ENCODE data around the gene IER2. TPM values are rescaled to one million over a fixed set of nuclear protein-coding genes. Genes with fewer than 3 reads are reported as not detected.
"Not testable (repeated sequence)": the region's sequence is repeated elsewhere in the genome, so short reads cannot be mapped to it uniquely, and the experiment has no call there.

Gene IER2
- total RNA-seq, 1 donor from 2014 or later = 31.2 TPM

DNA sequence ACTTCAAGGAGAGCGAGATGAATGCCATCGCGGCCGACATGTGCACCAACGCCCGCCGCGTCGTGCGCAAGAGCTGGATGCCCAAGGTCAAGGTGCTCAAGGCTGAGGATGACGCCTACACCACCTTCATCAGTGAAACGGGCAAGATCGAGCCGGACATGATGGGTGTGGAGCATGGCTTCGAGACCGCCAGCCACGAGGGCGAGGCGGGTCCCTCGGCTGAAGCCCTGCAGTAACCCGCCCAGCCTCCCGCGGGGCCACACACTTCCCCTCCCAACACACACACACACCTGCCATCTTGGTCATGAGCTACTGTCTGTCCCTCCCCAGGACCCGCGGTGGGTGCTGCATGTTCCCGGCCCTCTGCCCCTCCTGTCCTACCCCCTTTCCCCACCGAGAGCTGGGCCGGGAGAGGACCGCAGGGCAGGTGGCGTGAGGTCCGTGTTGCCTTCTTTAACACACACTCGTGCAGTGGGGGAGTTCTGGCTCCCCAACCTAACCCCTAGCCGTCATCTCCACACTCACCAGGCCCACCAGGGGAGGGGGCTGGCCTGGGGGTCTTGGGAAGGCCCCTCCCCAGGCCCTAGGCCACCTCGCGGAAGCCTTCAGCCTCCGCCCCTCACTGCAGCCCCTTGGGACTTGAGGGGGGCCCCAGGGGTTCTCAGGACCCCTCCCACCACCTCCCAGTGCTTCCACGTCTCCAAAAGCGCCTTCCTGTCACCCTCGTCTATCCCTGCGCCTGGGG is 11.9 kb upstream of the IER2 start:
- no peak for DNase-seq (ENCODE audit: low read depth in 2 of 2)

DNA sequence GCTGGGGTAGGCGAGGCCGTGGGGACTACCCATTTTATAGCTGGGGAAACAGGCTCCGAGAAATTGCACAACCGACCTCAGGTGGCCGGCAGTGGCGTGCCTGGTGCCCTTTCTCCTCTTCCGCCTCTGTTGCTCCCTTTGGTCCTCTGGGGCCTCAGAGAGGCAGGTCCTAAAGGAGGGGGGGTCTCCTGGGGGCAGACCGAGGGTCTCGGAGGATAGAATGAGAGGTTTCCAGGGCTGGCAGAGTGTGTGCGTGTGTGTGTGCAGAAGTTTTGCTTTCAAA is 11.4 kb upstream of the IER2 start:
- no peak for DNase-seq (ENCODE audit: low read depth in 2 of 2)

DNA sequence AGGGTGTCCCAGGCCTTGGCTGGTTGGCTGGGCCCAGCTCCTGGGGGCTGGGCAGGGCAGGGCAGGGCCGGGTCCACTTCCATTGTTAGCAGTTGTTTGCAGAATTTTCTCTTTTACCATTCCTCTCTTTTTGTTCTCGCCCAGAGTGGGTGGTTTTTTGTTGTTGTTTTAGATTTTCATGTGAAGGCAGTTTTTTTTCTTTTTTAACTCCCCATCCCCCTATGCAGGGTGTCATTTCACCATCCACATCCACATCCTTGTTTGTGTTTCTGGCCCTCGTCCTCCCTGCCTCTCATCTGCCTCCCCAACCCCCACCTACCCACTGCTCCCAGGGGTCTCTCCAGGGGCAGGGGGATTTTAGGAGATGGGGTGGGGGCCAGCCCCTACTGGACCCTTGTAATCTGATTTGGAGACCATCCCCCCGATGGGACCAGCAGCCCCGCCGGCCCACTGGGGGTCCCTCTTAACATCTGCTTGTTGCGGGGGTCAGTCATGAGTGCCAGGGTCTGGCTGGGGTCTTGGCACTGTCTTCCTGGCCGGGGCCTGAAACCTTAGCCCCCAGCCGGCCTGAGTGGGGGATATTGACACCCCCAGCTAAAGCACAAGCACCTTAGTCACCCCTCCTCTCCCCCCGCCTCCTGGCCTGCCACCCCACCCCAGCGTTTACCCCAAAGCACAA is 10.4 kb upstream of the IER2 start:
- no peak for DNase-seq (ENCODE audit: low read depth in 2 of 2)

DNA sequence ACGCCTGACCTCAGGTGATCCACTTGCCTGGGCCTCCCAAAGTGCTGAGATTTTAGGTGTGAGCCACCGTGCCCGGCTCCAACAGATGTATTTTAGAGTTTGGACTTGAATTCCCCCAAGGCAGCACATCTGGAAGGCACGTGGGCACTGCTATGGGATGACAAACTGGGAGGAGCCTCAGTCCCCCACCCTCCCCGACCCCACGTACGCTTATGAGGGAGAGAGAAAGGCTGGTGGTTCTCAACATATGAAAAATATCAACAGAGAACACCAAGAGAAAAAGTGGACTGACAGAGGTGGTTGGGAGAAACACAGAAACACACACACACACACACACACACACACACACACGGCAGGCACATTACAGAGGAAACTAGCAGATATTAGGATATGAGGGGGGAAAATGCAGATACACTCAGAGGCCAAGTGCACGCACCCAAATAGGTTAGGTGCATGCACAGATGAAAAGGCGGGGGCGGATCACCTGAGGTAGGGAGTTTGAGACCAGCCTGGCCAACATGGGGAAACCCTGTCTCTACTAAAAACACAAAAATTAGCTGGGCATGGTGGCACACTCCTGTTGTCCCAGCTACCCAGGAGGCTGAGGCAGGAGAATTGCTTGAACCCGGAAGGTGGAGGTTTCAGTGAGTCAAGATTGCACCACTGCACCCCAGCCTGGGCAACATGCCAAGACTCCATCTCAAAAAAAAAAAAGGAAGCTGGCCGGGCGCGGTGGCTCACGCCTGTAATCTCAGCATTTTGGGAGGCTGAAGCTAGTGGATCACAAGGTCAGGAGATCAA is 3.2 kb upstream of the IER2 start:
- peak in 1 of 2 donors; percentile 68 for DNase-seq (ENCODE audit: low read depth in 2 of 2)

DNA sequence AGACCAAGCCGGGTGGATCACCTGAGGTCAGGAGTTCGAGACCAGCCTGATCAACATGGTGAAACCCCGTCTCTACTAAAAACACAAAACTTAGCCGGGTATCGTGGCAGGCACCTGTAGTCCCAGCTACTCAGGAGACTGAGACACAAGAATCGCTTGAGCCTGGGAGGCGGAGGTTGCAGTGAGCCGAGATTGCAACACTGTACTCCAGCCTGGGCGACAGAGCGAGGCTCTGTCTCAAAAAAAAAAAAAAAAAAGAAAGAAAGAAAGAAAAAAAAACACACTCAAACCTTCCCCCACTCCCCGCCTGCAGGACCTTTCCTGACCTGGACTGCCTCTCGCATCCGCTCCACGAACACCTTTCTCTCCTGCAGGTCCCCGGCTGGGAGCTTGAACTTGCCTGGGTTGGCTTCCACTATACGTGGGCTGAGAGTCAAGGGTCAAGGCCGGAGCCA is 1.0 kb upstream of the IER2 start:
- DNase-seq (ENCODE audit: low read depth in 2 of 2) = not testable (repeated sequence)

DNA sequence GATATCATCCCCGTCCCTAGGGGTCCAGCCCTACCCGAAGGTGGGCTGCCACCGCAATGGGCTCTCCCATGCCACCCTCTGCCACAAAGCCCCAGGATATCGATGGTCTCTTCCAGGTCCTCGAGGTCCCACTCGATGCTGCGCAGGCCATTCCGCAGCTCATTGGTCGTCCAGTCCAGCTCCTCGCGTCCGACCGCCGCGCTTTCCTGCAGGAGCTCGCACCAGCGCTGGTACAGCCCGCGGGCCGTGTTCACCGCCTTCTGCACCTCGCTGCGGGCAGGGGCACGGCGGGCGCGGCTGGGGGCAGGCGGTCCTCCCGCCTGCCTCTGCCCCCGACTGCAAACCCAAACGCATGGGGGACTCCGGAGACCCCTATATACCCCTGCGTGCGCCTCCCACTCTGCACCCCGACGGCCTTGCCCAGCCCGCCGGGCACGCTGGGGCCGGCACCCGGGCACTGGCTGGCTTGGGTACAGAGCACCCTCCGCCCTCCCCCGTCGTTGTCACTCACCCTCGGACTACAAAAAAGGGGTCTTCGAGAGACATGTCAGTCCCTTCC is 504 bp upstream of the IER2 start:
- peak; percentile 65 to 67 for DNase-seq (ENCODE audit: low read depth in 2 of 2)

DNA sequence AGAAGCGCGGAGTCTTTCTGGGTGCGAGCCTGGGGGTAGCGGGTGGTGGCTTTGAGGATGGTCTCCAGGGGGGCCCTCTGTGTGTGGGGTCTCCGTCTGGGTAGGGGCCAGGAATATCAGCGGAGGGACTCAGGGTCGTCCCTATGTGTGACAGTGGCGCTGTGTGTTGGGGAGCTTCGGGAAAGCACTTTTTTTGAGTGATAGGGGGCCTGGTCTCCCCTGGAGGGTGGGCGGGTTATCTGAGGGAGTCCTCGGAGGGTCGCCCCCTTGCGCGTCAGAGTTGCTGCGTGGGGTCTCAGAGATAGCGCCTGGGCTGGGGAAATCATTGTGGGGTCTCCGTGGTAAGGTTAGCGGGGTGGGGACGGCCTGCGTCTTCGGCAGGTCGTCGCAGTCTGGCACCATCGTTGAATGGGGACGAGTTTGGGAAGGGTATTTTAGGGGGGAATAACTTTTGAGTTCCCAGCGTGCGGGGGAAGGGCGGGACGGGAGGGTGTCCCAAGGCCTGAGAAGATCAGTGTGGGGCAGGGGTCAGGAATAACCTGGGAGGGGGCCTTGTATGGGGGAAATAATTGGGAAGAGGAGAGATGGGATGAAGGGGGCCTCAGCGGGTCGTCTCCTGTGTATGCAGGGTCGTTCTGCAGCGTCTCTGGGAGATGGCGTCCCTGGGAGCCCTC is 857 bp downstream of the IER2 start:
- DNase-seq (ENCODE audit: low read depth in 2 of 2) = no peak

DNA sequence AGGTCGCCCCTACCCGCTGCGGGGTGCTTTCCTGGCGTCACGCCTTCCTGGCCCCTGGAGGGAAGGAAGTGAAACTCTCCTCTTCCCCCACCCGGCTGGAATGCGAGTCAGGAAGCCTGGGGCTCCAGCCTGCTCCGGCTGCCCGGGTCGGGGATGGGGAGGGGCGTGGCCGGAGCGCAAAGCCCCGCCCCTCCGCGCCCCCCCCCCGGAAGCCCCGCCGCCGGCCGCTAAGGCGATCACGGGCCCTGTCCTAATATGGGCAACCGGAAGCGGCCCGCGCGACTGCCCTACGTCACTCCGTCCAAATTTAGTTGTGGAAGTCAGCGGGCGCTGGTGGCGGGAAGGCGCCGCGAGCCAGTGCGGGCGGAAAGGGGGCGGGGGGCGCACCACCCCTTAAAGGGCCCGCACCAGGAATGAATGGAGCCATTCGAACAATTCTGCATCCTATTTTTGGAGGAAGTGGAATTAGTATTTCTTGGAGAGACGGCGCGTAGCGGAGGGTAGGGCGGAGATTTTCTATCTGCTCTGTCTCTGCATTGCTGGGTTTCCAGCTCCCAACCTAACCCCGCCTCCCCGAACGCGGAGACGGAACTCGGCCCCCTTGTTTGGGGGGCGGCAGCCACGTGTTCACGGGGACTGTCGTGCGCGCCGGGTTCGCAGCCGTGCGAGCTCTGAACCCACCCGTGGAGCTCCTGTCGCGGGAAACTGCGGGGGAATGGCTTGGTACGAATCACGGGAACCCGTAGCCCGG is 1.6 kb downstream of the IER2 start:
- peak; percentile 98 for DNase-seq (ENCODE audit: low read depth in 2 of 2)

DNA sequence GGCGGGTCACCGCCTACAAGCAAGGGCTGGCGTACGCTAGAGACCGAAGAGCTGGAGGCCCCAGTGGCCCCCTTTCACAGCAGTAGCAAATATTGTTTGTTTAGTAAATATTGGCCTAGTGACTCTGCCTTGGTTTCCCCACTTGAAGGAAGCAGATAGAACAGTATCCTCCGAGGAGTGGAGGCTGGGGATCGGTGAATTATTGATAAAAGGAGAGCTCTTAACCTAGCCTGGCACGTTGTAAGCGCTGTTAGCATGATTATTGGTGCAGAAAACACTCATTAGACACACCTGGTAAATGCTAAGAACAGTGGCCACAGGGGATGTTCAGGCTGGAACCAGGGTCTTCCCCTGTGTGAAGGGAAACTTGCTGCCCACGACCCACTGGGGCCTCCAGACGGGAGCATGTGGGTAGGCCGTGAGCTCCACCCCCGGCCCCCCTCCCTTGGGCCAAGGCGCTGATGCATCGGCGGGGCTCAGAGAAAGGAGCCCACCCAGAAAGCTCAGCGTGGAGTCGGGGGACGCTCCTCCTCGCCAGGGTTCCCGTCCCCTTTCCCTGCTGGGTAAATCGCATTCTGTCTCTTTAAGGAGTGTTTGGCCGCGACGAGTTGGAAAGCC is 2.3 kb downstream of the IER2 start:
- DNase-seq (ENCODE audit: low read depth in 2 of 2) = no peak

DNA sequence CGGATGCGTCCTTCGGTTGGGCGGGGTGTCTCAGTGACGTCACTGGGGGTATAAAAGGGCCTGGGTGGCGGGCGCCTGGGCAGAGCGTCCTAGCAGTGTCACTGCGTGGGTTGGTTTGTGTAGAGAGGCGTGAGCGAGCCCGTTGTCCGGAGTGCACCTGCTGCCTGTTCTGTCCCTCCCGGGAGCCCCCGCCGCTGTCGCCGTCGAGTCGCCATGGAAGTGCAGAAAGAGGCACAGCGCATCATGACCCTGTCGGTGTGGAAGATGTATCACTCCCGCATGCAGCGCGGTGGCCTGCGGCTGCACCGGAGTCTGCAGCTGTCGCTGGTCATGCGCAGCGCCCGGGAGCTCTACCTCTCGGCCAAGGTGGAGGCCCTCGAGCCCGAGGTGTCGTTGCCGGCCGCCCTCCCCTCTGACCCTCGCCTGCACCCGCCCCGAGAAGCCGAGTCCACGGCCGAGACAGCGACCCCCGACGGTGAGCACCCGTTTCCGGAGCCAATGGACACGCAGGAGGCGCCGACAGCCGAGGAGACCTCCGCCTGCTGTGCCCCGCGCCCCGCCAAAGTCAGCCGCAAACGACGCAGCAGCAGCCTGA is 2.9 kb downstream of the IER2 start:
- DNase-seq (ENCODE audit: low read depth in 2 of 2) = peak; percentile 95 to 97

DNA sequence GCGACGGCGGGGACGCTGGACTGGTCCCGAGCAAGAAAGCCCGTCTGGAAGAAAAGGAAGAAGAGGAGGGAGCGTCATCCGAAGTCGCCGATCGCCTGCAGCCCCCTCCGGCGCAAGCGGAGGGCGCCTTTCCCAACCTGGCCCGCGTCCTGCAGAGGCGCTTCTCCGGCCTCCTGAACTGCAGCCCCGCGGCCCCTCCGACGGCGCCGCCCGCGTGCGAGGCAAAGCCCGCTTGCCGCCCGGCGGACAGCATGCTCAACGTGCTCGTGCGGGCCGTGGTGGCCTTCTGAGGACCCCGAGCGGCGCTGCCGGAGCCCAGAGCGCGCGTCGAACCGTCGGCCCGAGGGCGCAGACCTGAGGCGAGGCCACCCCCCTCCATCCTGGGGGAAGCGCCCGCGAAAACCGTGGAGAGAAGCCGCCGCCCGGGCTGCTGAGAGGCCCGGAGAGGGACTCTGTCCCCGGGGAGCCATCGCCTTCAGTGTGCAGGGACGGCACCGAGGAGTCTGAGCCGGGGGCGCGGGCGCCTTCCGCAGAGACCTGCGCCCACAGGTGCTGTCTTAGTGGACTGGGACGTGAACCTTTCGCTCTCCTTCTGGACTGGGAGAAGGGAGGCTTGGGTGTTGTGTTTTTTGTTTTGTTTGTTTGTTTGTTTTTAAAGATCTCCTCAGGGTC is 3.5 kb downstream of the IER2 start:
- peak; percentile 58 to 62 for DNase-seq (ENCODE audit: low read depth in 2 of 2)

DNA sequence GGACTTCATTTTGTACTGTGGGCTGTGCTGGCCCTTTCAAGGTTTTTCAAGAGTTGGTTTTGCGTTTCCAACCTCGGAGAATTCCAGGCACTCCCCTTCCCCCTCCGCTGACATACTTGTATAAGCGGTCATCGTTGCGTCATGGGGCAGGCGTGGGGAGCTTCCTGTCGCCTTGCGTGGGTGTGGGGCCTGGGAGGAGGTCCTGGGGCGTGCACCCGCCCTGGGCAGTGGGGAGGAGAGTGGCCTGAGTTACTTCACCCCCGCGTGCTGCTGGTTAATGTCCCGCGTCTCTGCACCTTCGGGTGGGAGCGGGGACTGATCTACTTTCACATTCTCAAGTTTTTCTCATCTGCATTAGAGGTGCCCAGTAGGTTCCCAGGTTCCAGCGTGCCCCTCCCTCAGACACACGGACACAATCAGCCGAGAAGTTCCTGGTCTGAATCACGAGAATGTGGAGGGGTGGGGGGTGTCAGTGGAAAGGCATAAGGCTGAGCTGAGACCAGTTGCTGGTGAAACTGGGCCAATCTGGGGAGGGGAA is 4.1 kb downstream of the IER2 start:
- peak; percentile 90 to 94 for DNase-seq (ENCODE audit: low read depth in 2 of 2)

DNA sequence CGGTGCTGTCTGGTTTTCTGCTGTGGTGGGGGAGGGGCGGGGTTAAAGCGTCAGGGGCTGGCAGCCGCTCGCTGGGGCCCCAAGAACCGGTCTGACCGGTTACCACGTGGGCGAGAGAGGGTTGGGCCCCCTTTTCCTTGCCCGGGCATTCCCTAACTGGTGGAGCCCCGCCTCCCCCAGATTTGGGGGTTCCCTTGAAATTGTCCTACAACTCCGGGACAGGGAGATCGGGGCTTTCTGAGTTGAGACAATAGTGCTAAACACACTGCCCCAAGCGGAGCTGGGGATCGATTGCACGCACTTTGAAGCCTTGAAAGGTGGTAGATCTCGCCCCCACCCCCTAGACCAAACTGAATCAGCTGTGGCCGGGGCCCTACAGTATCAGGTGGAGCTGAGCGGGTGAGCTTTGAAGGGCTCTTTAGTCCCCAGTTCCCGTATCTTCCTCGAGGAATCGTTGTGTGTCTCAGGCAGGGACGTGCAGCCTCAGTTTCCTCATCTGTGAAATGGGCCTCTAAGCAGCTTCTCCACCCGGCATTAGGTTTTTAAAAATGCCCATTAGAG is 4.8 kb downstream of the IER2 start:
- DNase-seq (ENCODE audit: low read depth in 2 of 2) = peak; percentile 69 to 77

DNA sequence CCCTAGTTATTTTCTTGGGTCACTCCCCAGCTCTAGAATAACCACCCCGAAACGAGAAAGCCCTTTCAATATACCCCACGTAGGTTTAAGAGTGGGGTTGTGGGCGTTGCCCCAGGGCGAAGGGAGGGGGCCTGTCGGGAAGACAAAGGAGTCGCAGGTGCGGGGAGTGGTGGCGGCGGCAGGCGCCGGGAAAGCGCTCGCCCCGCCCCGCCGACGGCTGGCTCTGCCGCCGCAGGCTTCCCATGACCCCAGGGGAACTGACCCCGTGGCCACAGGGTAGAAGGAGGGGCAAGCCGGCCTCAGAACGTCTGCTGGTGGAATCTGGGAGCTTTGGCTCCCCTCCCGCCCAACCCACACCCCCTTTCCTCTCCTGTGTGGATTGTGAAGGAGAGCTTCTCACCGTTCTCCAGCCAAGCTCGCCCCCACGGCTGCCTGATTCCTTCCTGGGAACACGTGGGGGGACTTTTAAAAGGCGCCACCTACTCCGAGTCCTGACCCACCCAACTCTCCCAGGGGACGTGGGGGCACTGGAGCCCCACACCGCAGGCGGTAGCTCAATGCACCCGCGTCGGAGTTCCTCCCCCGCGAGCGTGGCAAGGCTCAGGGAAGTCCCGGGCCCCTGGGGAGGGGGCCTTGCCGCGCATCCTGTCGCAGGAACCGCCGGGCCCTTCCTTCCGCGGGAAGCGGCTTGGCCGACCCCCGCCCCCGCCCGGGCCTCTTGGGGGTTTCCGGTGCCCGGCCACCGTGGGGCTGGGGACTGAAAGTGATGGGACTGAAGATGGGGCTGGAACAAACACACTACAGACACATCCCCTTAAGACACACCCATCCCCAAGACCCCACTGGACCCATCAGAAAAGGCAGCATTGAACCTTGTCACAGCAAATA is 5.5 kb downstream of the IER2 start:
- DNase-seq (ENCODE audit: low read depth in 2 of 2) = peak; percentile 82

DNA sequence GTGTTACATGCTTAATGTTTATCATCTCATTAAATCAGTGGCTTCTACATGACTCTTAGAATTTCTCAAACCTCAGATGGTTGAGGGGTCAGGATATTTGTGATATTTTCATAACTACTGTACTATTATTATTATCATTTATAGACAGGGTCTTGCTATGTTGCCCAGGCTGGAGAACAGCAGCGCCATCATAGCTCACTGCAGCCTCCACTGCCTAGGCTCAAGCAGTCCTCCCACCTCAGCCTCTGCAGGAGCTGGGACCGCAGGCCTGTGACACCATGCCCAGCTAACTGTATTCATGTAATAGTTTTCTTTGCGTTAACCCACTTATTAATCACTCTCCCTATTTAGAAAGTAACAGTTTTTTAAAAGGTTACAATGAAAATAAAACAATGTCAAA is 9.5 kb downstream of the IER2 start:
- DNase-seq (ENCODE audit: low read depth in 2 of 2) = no peak

DNA sequence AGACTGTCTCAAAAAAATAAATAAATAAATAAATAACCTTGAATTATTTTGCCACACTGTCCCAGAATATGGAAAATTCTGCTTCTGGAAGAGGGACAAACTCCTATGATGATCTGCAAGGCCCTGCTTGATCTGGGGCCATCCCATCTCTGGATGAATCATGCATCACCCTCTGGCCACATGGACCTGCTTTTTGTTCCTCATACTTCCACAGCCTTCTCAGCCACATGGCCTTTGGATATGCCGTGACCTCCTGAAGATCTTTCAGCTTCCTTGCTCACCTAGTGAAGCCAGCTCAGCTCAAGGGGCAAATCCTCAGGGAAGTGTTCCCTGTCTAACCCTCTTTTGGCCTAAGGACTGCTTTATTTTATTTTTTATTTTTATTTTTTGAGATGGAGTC is 10.3 kb downstream of the IER2 start:
- DNase-seq (ENCODE audit: low read depth in 2 of 2) = peak in 1 of 2 donors; percentile 51

DNA sequence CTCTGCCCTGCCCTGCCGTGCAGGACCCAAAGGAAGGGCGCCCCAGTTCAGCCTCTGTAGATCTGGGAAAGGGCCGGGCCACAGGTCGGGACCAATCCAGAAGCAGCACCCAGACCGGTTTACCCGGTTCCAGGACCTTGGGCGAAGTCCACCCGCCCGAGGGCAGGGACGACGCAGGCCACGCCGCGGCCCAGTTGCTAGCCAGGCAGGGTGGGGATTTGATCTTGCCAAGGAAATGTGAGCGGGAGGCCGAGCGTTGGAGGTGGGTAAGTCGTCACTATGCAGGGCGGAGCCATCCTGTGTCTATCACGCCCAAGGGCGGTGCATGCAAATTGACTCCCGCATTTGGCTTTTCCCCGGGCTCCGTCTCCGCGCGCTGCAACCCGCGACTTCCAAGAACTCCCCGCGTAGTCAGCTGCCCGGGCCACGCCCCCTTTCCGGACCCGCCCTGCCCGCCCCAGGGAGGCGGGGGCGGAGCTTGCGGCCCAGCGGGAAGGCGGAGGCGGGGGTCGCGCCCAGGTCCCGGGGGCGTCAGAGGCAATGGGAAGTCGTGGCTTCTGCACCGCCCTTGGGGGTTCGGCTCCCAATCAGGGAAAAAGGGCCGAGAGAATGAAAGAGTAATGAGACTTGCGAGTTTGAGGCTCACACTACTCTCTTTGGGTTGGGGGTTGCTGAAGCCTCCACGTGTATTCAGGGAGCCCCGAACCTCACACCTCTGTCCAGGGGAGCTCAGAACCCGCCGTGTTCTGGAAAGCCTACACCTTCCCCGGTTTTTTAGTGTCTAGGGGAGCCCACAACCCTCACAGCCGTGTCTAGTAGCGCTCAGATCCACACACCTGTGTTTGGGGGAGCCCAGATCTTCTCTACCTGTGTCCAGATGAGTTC is 12.8 kb downstream of the IER2 start:
- peak; percentile 89 to 98 for DNase-seq (ENCODE audit: low read depth in 2 of 2)
